ENCODE data around the gene CCNYL1. TPM values are rescaled to one million over a fixed set of nuclear protein-coding genes. Genes with fewer than 3 reads are reported as not detected.

Gene CCNYL1
- total RNA-seq, 1 donor from 2014 or later = 7.1 TPM

DNA sequence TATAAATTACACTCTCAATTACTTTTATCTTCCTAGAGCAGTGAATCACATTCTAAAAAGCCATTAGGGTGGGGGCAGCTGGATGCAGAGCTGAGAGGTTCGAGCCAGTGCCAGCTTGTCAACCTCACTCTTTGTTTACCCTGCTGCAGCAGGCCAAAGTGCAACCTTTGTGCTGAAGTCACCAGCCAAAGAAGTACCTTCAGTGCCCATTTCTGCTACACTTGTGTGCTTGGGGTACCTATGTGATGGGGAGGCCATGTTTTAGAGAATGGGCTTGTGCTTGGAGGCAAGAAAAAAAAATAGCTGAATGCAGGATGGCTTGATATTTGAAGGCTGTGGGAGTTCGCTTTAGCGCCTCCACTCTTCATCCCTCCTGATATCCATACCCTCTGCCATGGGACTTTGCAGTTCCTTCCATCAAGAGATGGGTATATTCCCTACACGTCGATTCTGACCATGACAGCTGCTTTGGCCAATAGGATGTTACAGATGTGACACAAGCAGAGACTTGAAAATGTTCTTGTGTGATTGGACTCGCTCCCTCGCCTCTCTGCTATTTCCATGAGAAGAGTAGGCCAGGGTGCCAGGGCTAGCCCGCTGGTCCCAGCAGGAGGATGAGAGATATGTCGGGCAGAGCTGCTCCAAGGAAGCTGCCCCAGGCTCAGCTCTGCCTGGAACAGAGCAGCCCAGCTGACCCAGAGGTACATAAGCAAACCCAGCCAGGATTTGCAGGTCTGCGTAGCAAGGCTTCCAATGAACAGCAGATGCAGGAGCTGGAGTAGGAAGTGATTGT is 71.0 kb downstream of the CCNYL1 start:
- no peaks in the 10 kb centered on the region for H3K36me3 ChIP-seq
- no peaks in the 10 kb centered on the region for H3K27me3 ChIP-seq
- intact Hi-C loops (cut with DNase I) = no loop called here
- no peak for DNase-seq (ENCODE audit: extremely low spot score in 2 of 2)
- no peak overlapping the region for H3K4me3 ChIP-seq
- TF ChIP-seq, protein P1, sequence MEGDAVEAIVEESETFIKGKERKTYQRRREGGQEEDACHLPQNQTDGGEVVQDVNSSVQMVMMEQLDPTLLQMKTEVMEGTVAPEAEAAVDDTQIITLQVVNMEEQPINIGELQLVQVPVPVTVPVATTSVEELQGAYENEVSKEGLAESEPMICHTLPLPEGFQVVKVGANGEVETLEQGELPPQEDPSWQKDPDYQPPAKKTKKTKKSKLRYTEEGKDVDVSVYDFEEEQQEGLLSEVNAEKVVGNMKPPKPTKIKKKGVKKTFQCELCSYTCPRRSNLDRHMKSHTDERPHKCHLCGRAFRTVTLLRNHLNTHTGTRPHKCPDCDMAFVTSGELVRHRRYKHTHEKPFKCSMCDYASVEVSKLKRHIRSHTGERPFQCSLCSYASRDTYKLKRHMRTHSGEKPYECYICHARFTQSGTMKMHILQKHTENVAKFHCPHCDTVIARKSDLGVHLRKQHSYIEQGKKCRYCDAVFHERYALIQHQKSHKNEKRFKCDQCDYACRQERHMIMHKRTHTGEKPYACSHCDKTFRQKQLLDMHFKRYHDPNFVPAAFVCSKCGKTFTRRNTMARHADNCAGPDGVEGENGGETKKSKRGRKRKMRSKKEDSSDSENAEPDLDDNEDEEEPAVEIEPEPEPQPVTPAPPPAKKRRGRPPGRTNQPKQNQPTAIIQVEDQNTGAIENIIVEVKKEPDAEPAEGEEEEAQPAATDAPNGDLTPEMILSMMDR (IDR thresholded peaks at IDR 0.05) = no peak
- TF ChIP-seq POLR2A (IDR thresholded peaks at IDR 0.05) = no peak
- no peak for TF ChIP-seq POLR2AphosphoS5 (IDR thresholded peaks at IDR 0.05; ENCODE audit: insufficient read depth in 1 of 2, low read depth in 1 of 2)
- H3K27ac ChIP-seq = no peak overlapping the region
- no peaks in the 10 kb centered on the region for H3K9me3 ChIP-seq
- H3K4me1 ChIP-seq = no peaks in the 10 kb centered on the region

DNA sequence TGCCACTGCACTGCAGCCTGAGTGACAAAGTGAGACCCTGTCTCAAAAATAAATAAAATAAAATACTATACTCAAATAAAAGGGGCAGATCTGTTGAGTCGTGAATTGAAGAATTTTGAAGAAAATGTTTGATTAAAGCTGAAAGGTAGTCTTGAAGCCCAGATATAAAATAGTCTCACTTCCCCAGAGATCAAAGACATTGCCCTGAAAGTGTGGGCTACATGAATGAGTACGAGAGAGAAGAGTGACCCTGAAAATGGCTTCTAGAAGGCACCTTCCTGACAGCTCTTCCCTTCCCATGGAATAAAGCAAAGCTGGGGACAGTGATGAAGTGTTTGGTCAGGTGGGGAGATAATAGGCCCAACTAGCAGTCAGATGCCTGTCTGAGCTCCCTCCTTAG is 72.1 kb downstream of the CCNYL1 start:
- Histone ChIP-seq H3K9me3 (no peaks in the 10 kb centered on the region), H3K4me1 (no peaks in the 10 kb centered on the region), H3K4me3 (no peak overlapping the region), H3K27ac (no peak overlapping the region), H3K27me3 (no peaks in the 10 kb centered on the region), H3K36me3 (no peaks in the 10 kb centered on the region)
- no peak for TF ChIP-seq POLR2AphosphoS5 (IDR thresholded peaks at IDR 0.05; ENCODE audit: insufficient read depth in 1 of 2, low read depth in 1 of 2)
- TF ChIP-seq, protein P1 (IDR thresholded peaks at IDR 0.05) = no peak
- TF ChIP-seq POLR2A (IDR thresholded peaks at IDR 0.05) = no peak
- intact Hi-C loops (cut with DNase I) = no loop called here
- DNase-seq (ENCODE audit: extremely low spot score in 2 of 2) = no peak

DNA sequence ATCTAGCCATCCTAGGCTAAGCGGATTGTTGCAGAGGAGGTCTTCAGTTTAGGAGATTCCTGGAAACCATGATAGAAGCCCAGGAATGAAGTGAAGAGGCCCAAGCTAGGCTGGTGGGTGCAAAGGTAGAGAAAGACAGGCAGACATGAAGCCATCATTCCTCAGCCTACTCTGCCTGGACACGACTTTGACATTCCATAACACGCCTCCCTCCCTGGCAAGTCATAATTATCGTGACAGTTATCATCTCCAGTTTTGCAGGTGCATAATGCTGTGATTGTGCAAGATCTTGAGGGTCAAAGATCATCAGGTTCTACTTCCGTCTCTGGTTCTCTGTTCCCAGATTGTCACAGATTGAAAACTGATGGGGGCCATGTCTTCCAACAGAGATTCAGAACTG is 73.5 kb downstream of the CCNYL1 start:
- H3K27ac ChIP-seq = no peak overlapping the region
- H3K4me1 ChIP-seq = no peaks in the 10 kb centered on the region
- TF ChIP-seq, protein P1 (IDR thresholded peaks at IDR 0.05) = no peak
- TF ChIP-seq POLR2AphosphoS5 (IDR thresholded peaks at IDR 0.05; ENCODE audit: insufficient read depth in 1 of 2, low read depth in 1 of 2) (no peak), POLR2A (IDR thresholded peaks at IDR 0.05) (no peak)
- H3K27me3 ChIP-seq = no peaks in the 10 kb centered on the region
- no peaks in the 10 kb centered on the region for H3K9me3 ChIP-seq
- DNase-seq (ENCODE audit: extremely low spot score in 2 of 2) = no peak
- no peaks in the 10 kb centered on the region for H3K36me3 ChIP-seq
- no peak overlapping the region for H3K4me3 ChIP-seq
- intact Hi-C loops (cut with DNase I) = no loop called here

DNA sequence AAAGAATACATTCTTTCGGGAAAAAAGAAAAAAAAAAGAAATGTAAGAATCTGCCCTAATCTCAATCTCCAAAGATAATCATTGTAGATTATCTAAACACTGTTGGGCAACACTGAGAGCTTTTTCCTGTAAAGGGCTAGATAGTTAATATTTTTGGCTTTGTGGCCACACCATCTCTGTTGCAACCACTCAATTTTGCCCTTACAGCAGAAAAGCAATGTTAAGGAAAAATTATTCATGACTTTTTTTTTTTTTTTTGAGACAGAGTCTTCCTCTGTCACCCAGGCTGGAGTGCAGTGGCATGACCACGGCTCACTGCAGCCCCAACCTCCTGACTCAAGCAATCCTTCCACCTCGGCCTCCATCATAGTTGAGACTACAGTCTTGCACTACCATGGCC is 75.6 kb downstream of the CCNYL1 start:
- TF ChIP-seq, protein P1 (IDR thresholded peaks at IDR 0.05) = no peak
- TF ChIP-seq POLR2AphosphoS5 (IDR thresholded peaks at IDR 0.05; ENCODE audit: insufficient read depth in 1 of 2, low read depth in 1 of 2) (no peak), POLR2A (IDR thresholded peaks at IDR 0.05) (no peak)
- intact Hi-C loops (cut with DNase I) = no loop called here
- Histone ChIP-seq H3K36me3 (no peaks in the 10 kb centered on the region), H3K4me1 (no peaks in the 10 kb centered on the region), H3K27ac (no peak overlapping the region), H3K4me3 (no peak overlapping the region), H3K27me3 (no peaks in the 10 kb centered on the region), H3K9me3 (no peaks in the 10 kb centered on the region)
- DNase-seq (ENCODE audit: extremely low spot score in 2 of 2) = no peak

DNA sequence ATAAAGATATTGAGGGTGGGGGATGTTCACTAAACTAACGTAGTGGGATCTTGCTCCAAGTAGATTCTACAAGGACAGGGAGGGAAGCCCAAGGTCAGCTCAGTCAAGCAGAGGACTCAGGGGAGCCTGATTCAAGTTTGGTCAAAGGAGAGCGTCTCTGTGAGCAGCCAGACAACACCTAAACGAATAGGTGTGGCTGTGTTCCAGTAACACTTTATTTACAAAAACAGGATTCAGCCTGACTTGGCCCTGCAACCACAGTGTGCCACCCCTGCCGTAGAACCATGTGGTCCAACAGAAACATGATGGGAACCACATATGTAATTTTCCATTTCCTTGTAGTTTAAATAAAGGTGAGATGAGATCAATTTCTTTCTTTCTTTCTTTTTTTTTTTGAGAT is 76.4 kb downstream of the CCNYL1 start:
- Histone ChIP-seq H3K4me1 (no peaks in the 10 kb centered on the region), H3K36me3 (no peaks in the 10 kb centered on the region), H3K4me3 (no peak overlapping the region), H3K9me3 (no peaks in the 10 kb centered on the region), H3K27me3 (no peaks in the 10 kb centered on the region), H3K27ac (no peak overlapping the region)
- DNase-seq (ENCODE audit: extremely low spot score in 2 of 2) = no peak
- intact Hi-C loops (cut with DNase I) = no loop called here
- no peak for TF ChIP-seq POLR2AphosphoS5 (IDR thresholded peaks at IDR 0.05; ENCODE audit: insufficient read depth in 1 of 2, low read depth in 1 of 2)
- TF ChIP-seq POLR2A (IDR thresholded peaks at IDR 0.05) = no peak

Measured in vagina (tissue), 2 donors.